Lower leg skin (tissue), 3 donors: ENCODE data around the gene CADM4.

Source experiments
- CTCF ChIP-seq, 3 donors: fragments of 450-650 bp; IDR thresholded peaks; one replicate each; pipeline ENCODE4 v1.5.1; 2016; ENCODE audit warnings: antibody characterized with exemption in 3 of 3, mild to moderate bottlenecking in 3 of 3, moderate library complexity in 2 of 3
- POLR2A ChIP-seq, 2 donors: fragments of 450-650 bp; IDR thresholded peaks; one replicate each; pipeline ENCODE4 v1.6.1; 2016 to 2017; ENCODE audit warnings: antibody characterized with exemption in 2 of 2, mild to moderate bottlenecking in 1 of 2, moderate library complexity in 1 of 2

GRCh38 chr19:43595605-43595998, 44.0 kb downstream of the CADM4 start:
- TF ChIP-seq CTCF (IDR thresholded peaks at IDR 0.05), result no peak
- TF ChIP-seq POLR2A (IDR thresholded peaks at IDR 0.05), result peak in 1 of 2 donors; percentile 30
